ENCODE measurements around the gene TAF1B. TPM values are rescaled to one million over a fixed set of nuclear protein-coding genes. Genes with fewer than 3 reads are reported as not detected.
"Not testable (repeated sequence)": the region's sequence is repeated elsewhere in the genome, so short reads cannot be mapped to it uniquely, and the experiment has no call there.

TAF1B gene
- polyA plus RNA-seq, 3 donors, result 4.1 to 7.3 (median 6.1) TPM

- no peak overlapping the region for H3K27ac ChIP-seq (ENCODE audit: low read depth, low read length)
- WGBS, 3 donors, result 88 to 94% (median 89%) methylated on average over 12 of the region's 12 CpGs
Measured at GRCh38 chr2:9821805-9822445, 21.3 kb upstream of the TAF1B start.

- no peak overlapping the region for H3K27ac ChIP-seq (ENCODE audit: low read depth, low read length)
- WGBS, 3 donors, result 95% methylated on average over 3 of the region's 3 CpGs
Measured at GRCh38 chr2:9824441-9824840, 18.8 kb upstream of the TAF1B start.

DNA sequence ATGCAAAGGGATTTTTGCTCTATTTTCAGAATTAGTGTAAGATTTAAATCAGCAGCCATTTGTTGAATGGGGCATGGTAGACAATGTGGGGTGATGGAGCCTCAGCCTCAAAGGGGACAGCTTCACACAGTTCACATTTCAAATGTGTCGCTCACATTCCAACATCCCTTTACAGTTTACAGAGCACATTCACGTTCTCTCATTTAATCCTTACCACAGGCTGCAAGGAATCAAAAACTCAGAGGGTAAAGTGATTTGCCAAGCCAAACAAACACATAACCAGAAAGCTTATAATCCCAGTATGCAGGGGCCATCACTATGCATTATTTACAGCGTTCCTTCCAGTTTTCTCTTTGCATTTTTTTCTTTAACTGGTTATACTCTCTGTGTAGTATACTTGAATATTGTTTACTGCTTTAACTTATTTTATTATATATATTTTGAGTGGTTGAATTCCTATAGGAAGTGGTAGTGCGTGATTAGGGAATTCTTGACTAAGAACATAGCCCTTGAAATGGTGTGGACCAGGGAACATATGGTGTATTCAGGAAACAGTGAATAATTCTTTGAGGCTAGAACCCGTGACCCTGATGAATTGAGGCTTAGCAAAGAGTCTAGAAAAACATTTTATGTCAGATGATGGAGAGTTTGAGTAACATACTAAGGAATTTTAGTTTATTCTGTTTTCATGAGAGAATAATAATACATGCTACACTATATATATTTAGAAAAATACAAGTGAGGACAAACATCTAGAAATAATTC, 18.1 kb upstream of the TAF1B start:
- WGBS, 3 donors, result 87 to 88% (median 88%) methylated on average over 5 of the region's 5 CpGs
- H3K27ac ChIP-seq (ENCODE audit: low read depth, low read length), result no peak overlapping the region

- 72 to 94% (median 77%) methylated on average over 4 of the region's 4 CpGs for WGBS, 3 donors
- H3K27ac ChIP-seq (ENCODE audit: low read depth, low read length), result no peak overlapping the region
Measured at GRCh38 chr2:9826208-9826607, 17.1 kb upstream of the TAF1B start.

GRCh38 chr2:9830685-9831410, 12.4 kb upstream of the TAF1B start:
- H3K27ac ChIP-seq (ENCODE audit: low read depth, low read length), result no peak overlapping the region
- 59 to 83% (median 59%) methylated on average over 5 of the region's 5 CpGs for WGBS, 3 donors

DNA sequence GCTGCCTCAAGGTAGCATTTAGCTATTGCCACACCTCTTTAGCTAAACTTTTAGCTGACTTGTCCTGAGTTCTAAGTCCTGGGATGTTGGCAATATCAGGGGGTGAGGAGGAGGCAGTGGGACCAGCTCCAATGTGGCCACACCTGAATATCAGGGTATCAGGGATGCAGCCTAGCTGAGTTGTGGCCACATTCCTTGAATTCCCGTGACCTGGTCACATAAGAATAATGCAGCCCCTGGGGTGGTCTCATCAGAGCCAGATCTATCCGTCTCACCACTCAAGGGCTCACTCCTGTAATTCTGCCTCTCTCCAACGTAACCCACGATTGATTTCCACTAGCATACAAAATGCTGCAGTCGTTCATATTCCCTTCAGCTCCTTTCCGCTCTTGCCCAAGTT, 11.6 kb upstream of the TAF1B start:
- 78 to 84% (median 82%) methylated on average over 6 of the region's 6 CpGs for WGBS, 3 donors
- no peak overlapping the region for H3K27ac ChIP-seq (ENCODE audit: low read depth, low read length)

- 86 to 100% (median 95%) methylated on average over 1 of the region's 1 CpG for WGBS, 3 donors
- no peak overlapping the region for H3K27ac ChIP-seq (ENCODE audit: low read depth, low read length)
Measured at GRCh38 chr2:9832586-9832985, 10.7 kb upstream of the TAF1B start.

DNA sequence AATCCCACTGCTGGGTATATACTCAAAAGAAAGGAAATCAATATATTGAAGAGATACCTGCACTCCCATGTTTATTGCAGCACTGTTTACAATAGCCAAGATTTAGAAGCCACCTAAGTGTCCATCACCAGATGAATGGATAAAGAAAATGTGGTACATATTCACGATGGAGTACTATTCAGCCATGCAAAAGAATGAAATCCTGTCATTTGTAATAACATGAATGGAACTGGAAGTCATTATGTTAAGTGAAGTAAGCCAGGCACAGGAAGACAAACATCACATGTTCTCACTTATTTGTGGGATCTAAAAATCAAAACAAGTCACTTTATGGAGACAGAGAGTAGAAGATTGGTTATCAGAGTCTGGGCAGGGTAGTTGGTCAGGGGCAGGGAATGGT, 8.2 kb upstream of the TAF1B start:
- WGBS, 3 donors, result 86 to 97% (median 94%) methylated on average over 1 of the region's 1 CpG
- H3K27ac ChIP-seq (ENCODE audit: low read depth, low read length), result not testable (repeated sequence)

- no peak overlapping the region for H3K27ac ChIP-seq (ENCODE audit: low read depth, low read length)
- 74 to 97% (median 86%) methylated on average over 3 of the region's 3 CpGs for WGBS, 3 donors
Measured at GRCh38 chr2:9836074-9836473, 7.2 kb upstream of the TAF1B start.

GRCh38 chr2:9836517-9836916, 6.8 kb upstream of the TAF1B start:
- peak overlapping the region; percentile 64 for H3K27ac ChIP-seq (ENCODE audit: low read depth, low read length)
- 80 to 91% (median 83%) methylated on average over 3 of the region's 3 CpGs for WGBS, 3 donors

DNA sequence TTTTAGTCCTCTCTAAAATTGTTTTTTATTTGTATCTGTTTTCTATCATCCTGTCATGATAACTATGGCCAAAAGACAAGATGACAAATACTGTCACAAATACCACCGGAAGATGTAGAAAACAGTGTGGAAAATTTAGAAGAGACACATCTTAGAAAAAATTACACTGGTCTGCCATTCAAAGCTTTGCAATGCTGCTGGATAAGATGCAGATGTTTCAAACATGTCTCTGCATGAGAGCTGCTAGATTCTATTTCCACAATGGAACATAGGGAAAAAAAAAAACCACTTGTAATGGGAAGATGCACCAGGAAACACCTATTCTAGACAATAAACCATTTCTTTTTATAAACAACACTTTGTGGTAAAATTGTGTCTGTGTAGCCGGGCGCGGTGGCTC, 5.8 kb upstream of the TAF1B start:
- H3K27ac ChIP-seq (ENCODE audit: low read depth, low read length), result no peak overlapping the region
- WGBS, 3 donors, result 89 to 92% (median 91%) methylated on average over 4 of the region's 4 CpGs

DNA sequence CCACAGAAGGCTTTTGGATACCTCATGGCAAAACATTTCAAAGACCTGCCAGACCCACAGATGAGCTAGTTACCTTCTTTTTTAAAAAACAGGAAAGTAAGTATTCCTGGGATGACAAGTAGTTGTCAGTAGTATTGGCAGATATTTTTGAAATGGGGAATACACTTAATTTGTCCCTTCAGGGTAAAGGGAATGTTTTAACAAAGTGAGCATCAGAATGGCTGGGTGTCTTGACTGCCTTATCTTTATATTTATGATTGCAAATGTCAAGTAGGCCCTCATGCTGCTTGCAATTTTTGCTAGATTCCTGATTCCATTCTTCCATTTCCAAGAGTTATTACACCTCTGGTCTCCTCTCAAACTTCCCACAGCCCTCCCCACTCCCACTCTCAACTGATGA, 4.9 kb upstream of the TAF1B start:
- H3K27ac ChIP-seq (ENCODE audit: low read depth, low read length), result no peak overlapping the region

- no peak overlapping the region for H3K27ac ChIP-seq (ENCODE audit: low read depth, low read length)
- WGBS, 3 donors, result 21 to 25% (median 23%) methylated on average over 21 of the region's 21 CpGs
Measured at GRCh38 chr2:9842487-9843228, 616 bp upstream of the TAF1B start.

DNA sequence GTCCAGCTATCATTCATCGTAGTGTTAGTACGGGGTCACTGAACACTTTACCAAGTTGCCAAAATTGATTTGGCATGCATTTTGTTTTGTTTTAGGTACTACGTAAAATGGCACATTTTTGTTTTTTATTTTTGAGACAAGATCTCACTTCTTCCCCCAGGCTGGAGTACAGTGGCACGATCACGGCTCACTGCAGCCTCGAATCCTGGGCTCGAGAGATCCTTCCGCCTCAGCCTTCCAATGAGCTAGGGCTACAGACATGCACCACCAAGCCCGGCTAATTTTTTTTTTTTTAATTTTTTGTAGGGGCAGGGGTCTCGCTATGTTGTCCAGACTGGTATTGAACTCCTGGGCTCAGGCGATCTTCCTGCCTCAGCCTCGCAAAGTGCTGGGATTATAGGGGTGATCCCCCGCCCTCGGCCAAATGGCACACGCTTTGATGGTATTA, 786 bp downstream of the TAF1B start:
- no peak overlapping the region for H3K27ac ChIP-seq (ENCODE audit: low read depth, low read length)
- WGBS, 3 donors, result 26 to 35% (median 33%) methylated on average over 15 of the region's 15 CpGs

GRCh38 chr2:9844576-9844975, 1.3 kb downstream of the TAF1B start:
- WGBS, 3 donors, result 30 to 64% (median 41%) methylated on average over 5 of the region's 5 CpGs
- no peak overlapping the region for H3K27ac ChIP-seq (ENCODE audit: low read depth, low read length)

DNA sequence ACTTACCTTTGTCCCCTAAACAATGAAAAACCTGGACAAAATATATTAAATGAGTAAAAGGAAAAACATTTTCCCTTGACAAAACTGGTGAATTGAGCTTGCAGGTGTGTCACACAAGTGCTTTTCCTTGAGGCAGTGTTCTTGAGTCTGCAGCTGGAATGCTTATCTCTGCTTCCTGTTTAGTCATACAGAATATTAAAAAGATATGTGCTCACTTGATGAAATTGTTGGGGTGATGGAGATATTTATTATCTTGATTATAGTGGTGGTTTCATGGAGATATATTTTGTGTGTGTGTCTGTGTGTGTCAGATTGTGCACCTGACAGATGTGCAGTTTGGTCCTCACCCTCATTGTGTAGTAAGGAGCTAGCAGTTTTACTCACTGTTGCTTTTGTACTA, 3.3 kb downstream of the TAF1B start:
- H3K27ac ChIP-seq (ENCODE audit: low read depth, low read length), result no peak overlapping the region

- no peak overlapping the region for H3K27ac ChIP-seq (ENCODE audit: low read depth, low read length)
- 52 to 81% (median 66%) methylated on average over 4 of the region's 4 CpGs for WGBS, 3 donors
Measured at GRCh38 chr2:9847140-9847539, 3.9 kb downstream of the TAF1B start.

GRCh38 chr2:9852881-9853280, 9.6 kb downstream of the TAF1B start:
- H3K27ac ChIP-seq (ENCODE audit: low read depth, low read length), result no peak overlapping the region
- 92 to 98% (median 97%) methylated on average over 2 of the region's 2 CpGs for WGBS, 3 donors

All from adipose tissue (tissue), 3 donors.